Measurements from ENCODE around the gene FRMD4B.

DNA sequence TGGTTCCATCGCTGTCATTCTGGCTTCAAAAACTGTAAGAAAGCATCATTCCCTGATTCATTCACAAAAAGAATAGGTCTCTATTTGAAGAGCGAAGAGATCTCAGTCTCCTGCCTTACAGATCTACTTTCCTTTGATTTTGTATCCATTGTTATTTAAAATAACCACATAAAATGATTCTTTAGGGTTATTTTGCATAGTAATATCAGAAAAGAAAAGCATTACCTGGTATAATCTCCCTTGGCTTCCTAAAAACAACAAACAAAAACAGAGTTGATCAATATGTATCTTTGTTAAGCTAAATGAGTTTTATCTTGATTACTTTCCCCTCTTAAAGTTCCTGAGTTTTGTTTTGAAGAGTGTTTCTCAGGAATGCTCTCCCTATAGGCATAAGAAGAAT is 136.9 kb downstream of the FRMD4B start:
- no peak for TF ChIP-seq POLR2A (IDR thresholded peaks at IDR 0.05; ENCODE audit: low read length)
- TF ChIP-seq GATA1 (IDR thresholded peaks at IDR 0.05; ENCODE audit: low read depth, low read length), result no peak

Data from erythroblast (primary cell).